GM18861 (cell line): Measurements from ENCODE around the gene NBPF11.
"Not testable (repeated sequence)": the region's sequence is repeated elsewhere in the genome, so short reads cannot be mapped to it uniquely, and the experiment has no call there.

ENCODE experiments used
- ATAC-seq: cut with Tn5 transposase; IDR thresholded peaks from one replicate; pipeline ENCODE4 v1.9.1; 2021; ENCODE audit not compliant: unreplicated experiment

Gene NBPF11, protein sequence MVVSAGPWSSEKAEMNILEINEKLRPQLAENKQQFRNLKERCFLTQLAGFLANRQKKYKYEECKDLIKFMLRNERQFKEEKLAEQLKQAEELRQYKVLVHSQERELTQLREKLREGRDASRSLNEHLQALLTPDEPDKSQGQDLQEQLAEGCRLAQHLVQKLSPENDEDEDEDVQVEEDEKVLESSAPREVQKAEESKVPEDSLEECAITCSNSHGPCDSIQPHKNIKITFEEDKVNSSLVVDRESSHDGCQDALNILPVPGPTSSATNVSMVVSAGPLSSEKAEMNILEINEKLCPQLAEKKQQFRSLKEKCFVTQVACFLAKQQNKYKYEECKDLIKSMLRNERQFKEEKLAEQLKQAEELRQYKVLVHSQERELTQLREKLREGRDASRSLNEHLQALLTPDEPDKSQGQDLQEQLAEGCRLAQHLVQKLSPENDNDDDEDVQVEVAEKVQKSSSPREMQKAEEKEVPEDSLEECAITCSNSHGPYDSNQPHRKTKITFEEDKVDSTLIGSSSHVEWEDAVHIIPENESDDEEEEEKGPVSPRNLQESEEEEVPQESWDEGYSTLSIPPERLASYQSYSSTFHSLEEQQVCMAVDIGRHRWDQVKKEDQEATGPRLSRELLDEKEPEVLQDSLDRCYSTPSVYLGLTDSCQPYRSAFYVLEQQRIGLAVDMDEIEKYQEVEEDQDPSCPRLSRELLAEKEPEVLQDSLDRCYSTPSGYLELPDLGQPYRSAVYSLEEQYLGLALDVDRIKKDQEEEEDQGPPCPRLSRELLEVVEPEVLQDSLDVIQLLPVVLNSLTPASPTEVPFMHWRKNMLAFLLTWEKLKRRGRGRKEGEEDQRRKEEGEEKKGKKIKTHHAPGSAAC

DNA sequence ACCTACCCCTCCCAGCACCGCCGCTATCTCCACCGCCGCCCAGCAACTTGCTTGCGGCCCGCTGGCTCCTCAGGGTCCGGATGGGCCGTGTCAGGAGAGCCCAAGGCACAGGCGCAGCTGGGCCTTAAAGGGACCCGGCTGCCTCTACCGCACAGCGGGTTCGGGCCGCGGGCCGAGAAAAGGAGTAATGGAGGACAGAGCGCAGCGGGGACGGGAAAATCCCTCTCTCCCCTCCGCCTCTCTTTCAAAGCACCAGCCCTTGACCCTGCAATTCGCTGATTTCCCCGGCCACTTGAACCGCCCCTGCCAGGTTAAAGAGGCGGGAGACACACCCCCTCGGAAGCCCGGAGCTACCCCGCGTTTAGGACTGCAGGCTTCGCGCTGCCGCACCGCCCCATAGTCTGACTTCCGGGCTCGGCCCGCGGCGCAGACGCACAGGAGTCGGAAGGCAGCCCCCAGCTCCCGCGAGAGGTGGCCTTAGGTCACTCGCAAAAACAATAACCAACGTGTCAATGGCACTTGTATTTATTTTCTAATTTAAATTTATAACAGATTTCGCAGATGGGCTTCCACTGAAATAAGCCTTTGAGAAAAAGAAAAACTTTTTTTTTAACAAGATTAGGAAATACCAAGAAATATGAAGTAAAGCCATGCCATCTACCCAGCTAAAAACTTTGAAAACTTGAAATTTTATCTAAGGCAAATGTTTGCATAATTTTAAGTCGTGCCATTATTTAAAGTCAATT lies at the start of gene NBPF11:
Gene NBPF11, minus strand, starts transcription at position 371 of the 746 bp plus-strand sequence. CDS start 25,278 bp downstream, outside the sequence.
- ATAC-seq, result peak; percentile 84

- ATAC-seq, result not testable (repeated sequence)
These were observed 45.3 kb upstream of the NBPF11 start for GRCh38 chr1:148197396-148197795.

DNA sequence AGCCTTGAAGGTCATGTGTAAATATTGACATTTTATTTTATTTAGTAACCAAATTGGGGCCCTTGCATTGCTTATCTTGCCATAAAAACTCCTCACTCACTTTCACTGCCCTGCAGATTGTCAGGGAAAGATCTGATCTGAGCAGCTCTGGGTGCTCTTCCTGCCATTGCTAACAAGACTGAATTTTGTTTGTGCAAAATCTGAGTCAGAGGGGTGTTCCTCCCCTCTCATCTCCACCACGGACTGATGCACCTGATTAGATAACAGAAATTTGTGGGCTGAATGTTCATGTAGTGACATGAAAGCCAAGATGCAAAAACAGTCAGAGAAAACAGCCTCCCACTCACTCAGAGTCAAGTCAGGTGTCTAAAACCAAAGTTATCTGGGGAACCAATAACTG lies 44.9 kb upstream of the NBPF11 start:
- ATAC-seq, result not testable (repeated sequence)

- ATAC-seq, result not testable (repeated sequence)
These were observed 43.0 kb upstream of the NBPF11 start for GRCh38 chr1:148195115-148195514.

DNA sequence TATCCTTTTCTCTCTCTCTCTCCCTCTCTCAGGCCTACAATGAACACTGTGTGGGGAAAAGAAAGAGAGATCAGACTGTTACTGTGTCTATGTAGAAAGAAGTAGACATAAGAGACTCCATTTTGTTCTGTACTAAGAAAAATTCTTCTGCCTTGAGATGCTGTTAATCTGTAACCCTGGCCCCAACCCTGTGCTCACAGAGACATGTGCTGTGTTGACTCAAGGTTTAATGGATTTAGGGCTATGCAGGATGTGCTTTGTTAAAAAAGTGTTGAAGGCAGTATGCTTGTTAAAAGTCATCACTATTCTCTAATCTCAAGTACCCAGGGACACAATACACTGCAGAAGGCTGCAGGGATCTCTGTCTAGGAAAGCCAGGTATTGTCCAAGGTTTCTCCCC lies 36.7 kb upstream of the NBPF11 start:
- not testable (repeated sequence) for ATAC-seq

- not testable (repeated sequence) for ATAC-seq
These were observed 26.6 kb upstream of the NBPF11 start for GRCh38 chr1:148178682-148179081.

DNA sequence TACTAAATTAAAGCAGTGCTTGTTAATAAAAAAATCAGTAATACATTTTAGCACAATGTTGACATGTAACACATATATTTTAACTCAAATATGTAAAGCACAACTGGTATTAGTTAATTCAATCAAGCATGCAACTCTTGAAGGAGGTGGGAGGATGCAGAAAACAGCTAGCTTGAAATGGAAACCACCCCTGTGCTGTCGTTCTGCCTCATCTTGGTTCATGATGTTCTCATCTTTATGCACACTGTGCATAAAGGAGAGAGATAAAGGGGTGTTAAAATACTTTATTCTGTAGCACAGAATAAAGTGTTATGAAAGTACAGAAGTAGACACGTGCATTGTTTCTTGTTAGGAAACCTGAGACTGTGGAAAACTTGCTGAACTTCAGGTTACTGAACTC lies 23.3 kb upstream of the NBPF11 start:
- ATAC-seq, result not testable (repeated sequence)

GRCh38 chr1:148171995-148172394 lies 19.9 kb upstream of the NBPF11 start:
- not testable (repeated sequence) for ATAC-seq

GRCh38 chr1:148166558-148167492 lies 14.7 kb upstream of the NBPF11 start:
- ATAC-seq, result no peak

DNA sequence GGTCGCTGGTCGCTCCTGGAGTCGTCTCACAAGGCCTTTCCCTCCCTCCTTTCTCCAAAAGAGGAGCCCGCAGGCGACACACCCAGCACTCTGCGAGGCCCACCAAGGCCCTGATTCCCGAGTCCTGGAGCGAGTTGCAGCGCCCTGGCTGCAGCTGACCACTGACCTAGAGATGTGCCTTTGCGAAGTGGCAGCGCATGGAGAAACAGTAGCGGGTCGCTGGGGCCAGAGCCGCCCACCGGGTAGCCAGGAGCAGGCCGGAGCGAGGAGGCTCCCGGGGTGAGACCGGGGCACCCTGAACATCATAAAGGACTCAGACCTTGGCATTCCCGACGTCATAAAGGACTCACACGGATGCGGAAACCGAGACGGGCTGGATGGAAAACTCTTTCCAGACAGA lies 10.3 kb upstream of the NBPF11 start:
- no peak for ATAC-seq

DNA sequence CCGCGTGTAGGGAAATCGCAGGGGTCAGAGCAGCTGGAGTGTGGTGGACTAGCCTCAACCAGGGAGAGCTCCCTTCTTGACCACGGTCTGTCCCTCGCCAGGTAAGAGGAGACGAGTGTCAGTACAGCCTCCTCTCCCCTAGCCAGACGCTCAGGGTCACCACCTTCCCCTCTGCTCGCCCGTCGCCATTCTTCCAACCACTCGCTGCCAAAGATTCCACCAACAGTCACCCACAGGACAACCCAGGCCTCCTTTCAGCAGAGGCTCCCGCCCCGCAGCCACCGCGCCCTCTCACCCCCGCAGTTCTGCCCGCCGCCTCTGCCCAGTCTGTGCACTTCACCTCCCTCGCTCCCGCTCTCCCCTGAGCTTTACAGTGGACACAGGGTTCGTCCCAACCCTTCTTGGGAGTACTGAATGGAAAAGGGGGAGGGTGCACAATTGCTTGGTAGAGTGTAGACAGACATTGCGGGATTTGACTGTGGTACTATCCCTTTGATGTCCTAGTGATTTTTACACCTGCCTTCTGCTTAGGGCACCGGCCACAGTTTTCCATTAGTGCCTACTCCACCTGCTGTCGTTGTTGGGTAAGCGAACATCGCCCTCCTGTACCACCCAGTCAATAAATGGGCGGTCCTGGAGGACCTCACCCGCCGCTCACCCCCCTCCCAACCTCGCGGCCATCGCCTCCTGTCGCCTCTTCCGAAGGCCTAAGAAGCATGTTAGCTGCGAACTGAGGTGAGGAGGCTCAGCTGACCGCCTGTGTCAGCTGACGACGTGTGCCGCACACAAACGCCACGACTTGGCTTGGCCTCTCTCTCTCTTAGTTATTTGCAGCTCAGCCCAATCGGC lies 9.2 kb upstream of the NBPF11 start:
- ATAC-seq, result no peak

DNA sequence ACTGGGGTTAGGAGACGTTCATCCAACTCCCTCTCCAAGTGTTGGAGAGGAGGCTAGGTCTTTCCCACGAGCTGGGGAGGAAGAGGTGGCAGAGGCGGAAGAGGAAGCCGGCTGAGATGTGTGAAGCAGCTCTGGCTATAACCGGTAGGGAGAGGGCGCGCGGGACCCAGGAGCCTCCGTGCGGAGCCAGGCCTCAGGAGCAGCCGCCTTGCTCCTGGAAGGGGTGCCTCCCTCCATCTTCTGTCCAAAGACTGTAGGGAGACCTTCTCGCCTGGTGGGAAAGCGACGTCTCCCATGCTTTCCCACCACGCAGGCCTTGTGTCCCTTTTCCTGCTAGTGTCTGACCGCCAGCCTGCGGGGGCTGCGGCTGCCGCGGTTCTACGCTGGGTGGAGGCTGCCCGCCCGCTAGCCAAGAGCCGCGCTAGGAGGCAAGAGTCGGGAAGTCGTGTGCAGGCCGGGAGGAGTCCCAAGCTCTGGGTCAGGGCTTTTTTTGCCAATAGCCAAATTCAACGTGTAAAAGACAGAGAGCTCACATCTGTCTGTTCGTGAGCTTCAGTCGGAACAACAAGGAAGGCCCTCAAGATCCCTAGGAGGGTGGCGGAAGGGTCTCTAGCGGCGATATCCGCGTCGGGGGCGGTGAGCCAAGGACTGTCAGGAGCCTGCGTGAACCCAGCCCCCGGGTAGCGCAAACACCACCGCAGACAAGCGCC lies 8.4 kb upstream of the NBPF11 start:
- no peak for ATAC-seq

GRCh38 chr1:148160048-148160342 lies 7.9 kb upstream of the NBPF11 start:
- no peak for ATAC-seq

DNA sequence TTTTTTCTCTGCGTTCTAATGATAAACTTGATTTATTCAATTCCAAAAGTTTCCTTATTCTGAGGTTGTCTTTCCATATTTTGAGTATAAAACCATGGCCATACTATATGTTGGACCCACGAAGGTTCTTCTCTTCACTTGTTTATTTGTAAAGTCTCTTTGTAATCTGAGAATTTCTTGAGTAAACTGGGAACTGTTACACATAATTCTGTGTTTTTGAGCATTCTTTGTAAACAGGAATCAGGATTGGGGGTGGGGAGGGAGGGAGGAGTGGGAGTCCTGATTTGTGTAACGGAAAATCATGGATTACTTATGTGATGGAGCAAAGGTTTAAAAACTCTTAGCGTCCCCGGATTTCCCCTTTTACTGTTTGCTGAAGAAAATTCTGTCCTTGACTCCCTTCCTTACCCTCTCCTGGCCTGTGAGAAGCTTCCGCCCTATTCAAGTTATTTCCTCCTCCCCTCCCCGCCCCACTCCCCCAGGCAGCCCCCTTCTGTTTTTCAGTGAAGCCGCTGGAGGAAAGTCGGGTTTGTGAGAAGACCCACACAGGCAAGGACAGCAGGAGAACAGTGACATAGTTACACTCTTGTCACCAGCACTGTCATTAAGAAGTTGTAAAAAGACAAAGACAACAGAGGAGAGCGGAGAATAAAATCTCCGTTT lies 6.4 kb upstream of the NBPF11 start:
- ATAC-seq, result no peak

DNA sequence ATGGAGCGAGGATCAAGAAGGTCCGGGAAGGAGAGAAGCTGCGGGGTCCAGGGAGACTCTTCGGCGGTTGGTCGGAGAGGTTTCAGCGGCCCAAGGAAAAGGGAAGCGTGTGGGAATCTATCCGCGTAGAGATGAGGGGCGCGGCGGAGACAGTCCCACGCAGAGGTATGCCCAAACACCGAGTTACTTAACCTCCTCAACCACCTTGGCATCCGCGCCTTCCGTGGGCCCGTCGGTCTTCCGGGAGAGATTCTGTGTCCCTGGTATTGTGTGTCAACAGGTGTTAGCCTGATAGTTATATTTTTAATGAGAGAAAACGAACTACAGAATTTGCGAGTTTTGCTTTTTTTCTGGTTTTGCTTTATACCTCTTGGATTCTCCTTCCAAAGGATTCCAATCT lies 5.7 kb upstream of the NBPF11 start:
- not testable (repeated sequence) for ATAC-seq

- ATAC-seq, result not testable (repeated sequence)
These were observed 3.6 kb upstream of the NBPF11 start for GRCh38 chr1:148155494-148156275.

DNA sequence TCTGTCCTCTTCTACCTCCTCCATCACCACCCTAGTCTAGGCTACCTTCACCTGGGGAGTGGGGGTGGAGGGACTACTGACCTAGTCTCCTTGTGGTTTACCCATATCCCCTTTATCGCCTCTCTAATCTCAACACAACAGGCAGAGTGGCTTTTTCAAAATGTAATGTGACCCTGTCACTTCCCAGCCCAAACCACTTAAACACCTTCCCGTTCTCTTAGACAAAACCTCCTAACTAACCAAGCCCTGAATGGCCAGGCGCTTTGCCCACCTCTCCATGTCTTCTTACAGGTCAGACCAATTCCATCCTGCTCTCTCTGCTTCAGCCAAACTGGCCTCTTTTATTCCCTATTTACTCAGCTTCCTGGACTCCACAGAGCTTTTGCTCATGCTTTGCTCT lies 714 bp upstream of the NBPF11 start:
- not testable (repeated sequence) for ATAC-seq
